22Rv1 (cell line): ENCODE data around the gene KIAA0825.

ENCODE experiments used
- H3K27ac ChIP-seq: fragments of 450-650 bp; 2 replicates; pipeline ENCODE4 v1.5.1; 2017
- ZFX ChIP-seq: fragments of 450-650 bp; IDR thresholded peaks from 2 replicates; pipeline ENCODE4 v1.6.1; 2017; ENCODE audit warnings: antibody characterized with exemption, borderline replicate concordance
- TF ChIP-seq, protein P1 (sequence below): fragments of 450-650 bp; IDR thresholded peaks from 2 replicates; pipeline ENCODE4 v1.5.1; 2017; ENCODE audit warnings: mild to moderate bottlenecking

KIAA0825 gene

GRCh38 chr5:94240134-94240533, 378.3 kb downstream of the KIAA0825 start:
- no peak for TF ChIP-seq ZFX
- TF ChIP-seq, protein P1, sequence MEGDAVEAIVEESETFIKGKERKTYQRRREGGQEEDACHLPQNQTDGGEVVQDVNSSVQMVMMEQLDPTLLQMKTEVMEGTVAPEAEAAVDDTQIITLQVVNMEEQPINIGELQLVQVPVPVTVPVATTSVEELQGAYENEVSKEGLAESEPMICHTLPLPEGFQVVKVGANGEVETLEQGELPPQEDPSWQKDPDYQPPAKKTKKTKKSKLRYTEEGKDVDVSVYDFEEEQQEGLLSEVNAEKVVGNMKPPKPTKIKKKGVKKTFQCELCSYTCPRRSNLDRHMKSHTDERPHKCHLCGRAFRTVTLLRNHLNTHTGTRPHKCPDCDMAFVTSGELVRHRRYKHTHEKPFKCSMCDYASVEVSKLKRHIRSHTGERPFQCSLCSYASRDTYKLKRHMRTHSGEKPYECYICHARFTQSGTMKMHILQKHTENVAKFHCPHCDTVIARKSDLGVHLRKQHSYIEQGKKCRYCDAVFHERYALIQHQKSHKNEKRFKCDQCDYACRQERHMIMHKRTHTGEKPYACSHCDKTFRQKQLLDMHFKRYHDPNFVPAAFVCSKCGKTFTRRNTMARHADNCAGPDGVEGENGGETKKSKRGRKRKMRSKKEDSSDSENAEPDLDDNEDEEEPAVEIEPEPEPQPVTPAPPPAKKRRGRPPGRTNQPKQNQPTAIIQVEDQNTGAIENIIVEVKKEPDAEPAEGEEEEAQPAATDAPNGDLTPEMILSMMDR, result no peak
- no peak overlapping the region for H3K27ac ChIP-seq

DNA sequence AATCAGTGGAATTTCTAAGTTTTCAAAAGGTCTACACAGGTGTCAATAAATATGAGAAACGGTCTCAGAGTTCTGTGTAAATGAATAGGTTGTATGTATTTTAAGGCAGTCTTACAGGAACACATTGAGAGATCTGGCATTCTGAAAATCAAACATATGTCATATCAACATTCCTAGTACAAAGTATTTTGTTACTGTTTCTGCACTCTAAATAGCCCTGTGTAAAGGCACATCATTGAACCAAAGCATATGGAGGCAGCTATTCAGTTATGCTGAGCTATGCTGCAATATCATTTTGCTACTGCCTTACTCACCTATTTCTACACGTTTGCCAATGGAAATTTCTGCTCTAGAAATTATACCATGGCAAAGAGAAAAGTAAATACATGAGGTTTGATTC, 379.1 kb downstream of the KIAA0825 start:
- H3K27ac ChIP-seq, result no peak overlapping the region
- TF ChIP-seq, protein P1, result no peak
- no peak for TF ChIP-seq ZFX

DNA sequence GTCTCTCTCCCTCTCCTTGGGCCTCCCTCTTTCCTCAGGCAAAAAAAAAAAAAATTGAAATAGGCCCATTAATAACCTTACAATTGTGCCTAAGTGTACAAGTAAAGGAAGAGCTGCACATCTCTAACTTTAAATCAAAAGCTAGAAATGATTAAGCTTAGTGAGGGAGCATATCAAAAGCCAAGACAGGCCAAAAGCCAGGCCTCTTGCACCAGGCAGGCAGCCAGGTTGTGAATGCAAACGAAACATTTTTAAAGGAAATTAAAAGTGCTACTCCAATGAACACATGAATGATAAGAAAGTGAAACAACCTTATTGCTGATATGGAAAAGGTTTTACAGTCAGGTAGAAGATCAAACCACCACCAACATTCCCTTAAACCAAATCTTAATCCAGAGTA, 383.4 kb downstream of the KIAA0825 start:
- no peak overlapping the region for H3K27ac ChIP-seq
- TF ChIP-seq ZFX, result no peak

GRCh38 chr5:94228791-94229190, 389.6 kb downstream of the KIAA0825 start:
- TF ChIP-seq ZFX, result no peak
- H3K27ac ChIP-seq, result no peak overlapping the region

- TF ChIP-seq ZFX, result no peak
- TF ChIP-seq, protein P1, result no peak
- no peak overlapping the region for H3K27ac ChIP-seq
These were observed 395.2 kb downstream of the KIAA0825 start for GRCh38 chr5:94223235-94223634.

- no peak overlapping the region for H3K27ac ChIP-seq
- no peak for TF ChIP-seq ZFX
- TF ChIP-seq, protein P1, result no peak
These were observed 400.0 kb downstream of the KIAA0825 start for GRCh38 chr5:94218374-94218773.

DNA sequence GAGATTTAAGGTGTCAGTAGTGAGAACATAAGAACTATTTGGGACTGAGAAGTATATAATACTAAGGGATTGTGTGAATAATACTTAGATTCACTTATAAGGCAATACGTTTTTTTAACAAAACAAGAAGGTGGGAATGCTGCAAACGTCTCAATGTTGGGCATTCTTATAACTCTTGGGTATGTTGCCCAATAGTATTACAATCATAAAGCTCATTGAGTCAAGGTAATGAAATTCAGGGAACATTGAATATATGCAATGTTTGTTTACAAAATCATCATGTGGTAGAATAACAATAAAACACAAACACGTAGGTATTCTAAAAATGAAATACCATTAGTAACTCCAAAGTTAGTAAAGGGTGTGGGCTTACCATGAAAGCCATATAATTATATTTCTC, 400.7 kb downstream of the KIAA0825 start:
- H3K27ac ChIP-seq, result no peak overlapping the region

DNA sequence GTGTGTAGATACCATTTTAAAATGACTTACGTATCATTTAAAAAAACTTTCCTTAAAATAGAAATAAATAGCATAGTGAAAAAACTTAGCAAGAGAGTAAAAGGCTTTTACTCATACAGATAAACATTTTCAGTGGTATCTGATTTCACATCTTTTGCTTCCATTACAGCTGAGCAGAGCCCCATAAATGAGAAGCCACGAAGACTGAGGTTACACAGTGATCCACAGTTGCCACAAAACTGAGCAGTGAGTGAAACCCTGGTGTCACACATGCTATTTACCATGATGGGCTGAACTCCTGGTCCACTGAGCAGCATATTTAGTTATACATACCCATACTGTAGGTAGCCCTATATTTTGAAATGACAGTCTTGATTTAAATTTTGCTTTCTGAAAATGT, 401.2 kb downstream of the KIAA0825 start:
- no peak for TF ChIP-seq ZFX
- TF ChIP-seq, protein P1, result no peak
- no peak overlapping the region for H3K27ac ChIP-seq

More for the DNA sequence above, 400.7 kb downstream of the KIAA0825 start:
- TF ChIP-seq, protein P1, result no peak
- TF ChIP-seq ZFX, result no peak

- TF ChIP-seq, protein P1, result no peak
- TF ChIP-seq ZFX, result no peak
- H3K27ac ChIP-seq, result no peak overlapping the region
These were observed 405.9 kb downstream of the KIAA0825 start for GRCh38 chr5:94212476-94212875.
